ENCODE data around the gene HLA-C.

- TF ChIP-seq CTCF (conservative IDR thresholded peaks at IDR 0.05; ENCODE audit: low read length) (no peak), EZH2phosphoT487 (IDR thresholded peaks at IDR 0.05; ENCODE audit: borderline replicate concordance) (no peak)
Measured at GRCh38 chr6:31300797-31301196, 28.9 kb upstream of the HLA-C start.

Measured in Loucy (cell line).